HEK293 (cell line): Measurements from ENCODE around the gene GREM2.

ENCODE experiments used
- CTCF ChIA-PET: fragments of 350-600 bp; formaldehyde crosslinking; extraction: SDS; loops from one replicate; lab custom pipeline; 2021; ENCODE audit warnings: antibody characterized with exemption; lab: Yijun Ruan, JAX
- POLR2A ChIA-PET: fragments of 300-600 bp; formaldehyde crosslinking; extraction: SDS; loops from one replicate; lab custom pipeline; 2020; ENCODE audit warnings: antibody characterized with exemption, inconsistent platforms; lab: Yijun Ruan, JAX
- H3K27ac ChIP-seq: fragments of 200-500 bp; sonication (Bioruptor generic); 2 replicates; pipeline ENCODE4 v1.5.1; 2014; ENCODE audit warnings: low read depth, low read length, control low read depth, inconsistent platforms; ENCODE audit errors: extremely low read depth
- H3K36me3 ChIP-seq, 2 experiments: fragments of 200-500 bp in 1 of 2; sonication (Bioruptor generic) in 1 of 2; 1 replicate in 1 of 2; 2 replicates in 1 of 2; pipeline ENCODE4 v1.5.1; 2014 to 2017; ENCODE audit warnings: inconsistent platforms in 2 of 2, low read length in 2 of 2; ENCODE audit not compliant: control insufficient read depth in 2 of 2, insufficient read depth in 1 of 2
- H3K4me1 ChIP-seq: fragments of 200-500 bp; sonication (Bioruptor generic); 2 replicates; pipeline ENCODE4 v1.5.1; 2014; ENCODE audit warnings: mild to moderate bottlenecking, low read length, inconsistent platforms; ENCODE audit not compliant: control insufficient read depth, insufficient read depth
- H3K4me3 ChIP-seq: 2 replicates; pipeline ENCODE4 v1.5.1; 2011; ENCODE audit warnings: low read depth, mild to moderate bottlenecking, control low read depth, low read length, moderate library complexity
- H3K9me3 ChIP-seq: fragments of 200-500 bp; sonication (Bioruptor generic); 2 replicates; pipeline ENCODE4 v1.5.1; 2014; ENCODE audit warnings: low read depth, low read length, inconsistent platforms; ENCODE audit not compliant: control insufficient read depth, insufficient read depth
- CTCF ChIP-seq: fragments of 450-650 bp; formaldehyde crosslinking; IDR thresholded peaks from 2 replicates; pipeline ENCODE4 v1.5.1; 2016; ENCODE audit warnings: missing biosample characterization, missing genetic modification characterization
- ELK4 ChIP-seq: IDR thresholded peaks from 2 replicates; pipeline ENCODE4 v1.6.1; 2011; ENCODE audit warnings: mild to moderate bottlenecking, low read depth, low read length, borderline replicate concordance
- GLIS2 ChIP-seq: fragments of 450-650 bp; formaldehyde crosslinking; IDR thresholded peaks from 2 replicates; pipeline ENCODE4 v1.5.1; 2016; ENCODE audit warnings: missing biosample characterization, missing genetic modification characterization
- HOXD13 ChIP-seq: sonication (generic); formaldehyde crosslinking; IDR thresholded peaks from 2 replicates; pipeline ENCODE4 v1.8.0; 2022; ENCODE audit warnings: missing genetic modification reagents, borderline replicate concordance
- KLF16 ChIP-seq: fragments of 450-650 bp; formaldehyde crosslinking; IDR thresholded peaks from 2 replicates; pipeline ENCODE4 v1.5.1; 2017; ENCODE audit warnings: missing biosample characterization, missing genetic modification characterization
- PBX3 ChIP-seq: sonication (generic); formaldehyde crosslinking; IDR thresholded peaks from 2 replicates; pipeline ENCODE4 v1.8.1; 2022; ENCODE audit warnings: mild to moderate bottlenecking, moderate library complexity, missing genetic modification reagents
- SCRT1 ChIP-seq: fragments of 450-650 bp; formaldehyde crosslinking; IDR thresholded peaks from 2 replicates; pipeline ENCODE4 v1.5.1; 2016; ENCODE audit warnings: missing biosample characterization, missing genetic modification characterization, borderline replicate concordance
- YY2 ChIP-seq: fragments of 450-650 bp; formaldehyde crosslinking; IDR thresholded peaks from 2 replicates; pipeline ENCODE4 v1.5.1; 2016; ENCODE audit warnings: missing biosample characterization, missing genetic modification characterization
- ZBTB44 ChIP-seq: fragments of 450-650 bp; IDR thresholded peaks from 2 replicates; pipeline ENCODE4 v1.5.1; 2018; ENCODE audit warnings: missing biosample characterization, mild to moderate bottlenecking, missing genetic modification characterization
- ZBTB49 ChIP-seq: fragments of 450-650 bp; formaldehyde crosslinking; IDR thresholded peaks from 2 replicates; pipeline ENCODE4 v1.5.1; 2016; ENCODE audit warnings: missing biosample characterization, missing genetic modification characterization, low read depth
- ZEB2 ChIP-seq: fragments of 450-650 bp; formaldehyde crosslinking; IDR thresholded peaks from 2 replicates; pipeline ENCODE4 v1.5.1; 2016; ENCODE audit warnings: missing biosample characterization, missing genetic modification characterization
- ZNF133 ChIP-seq: fragments of 450-650 bp; formaldehyde crosslinking; IDR thresholded peaks from 2 replicates; pipeline ENCODE4 v1.5.1; 2016; ENCODE audit warnings: missing biosample characterization, missing genetic modification characterization
- ZNF174 ChIP-seq: fragments of 450-650 bp; formaldehyde crosslinking; IDR thresholded peaks from 2 replicates; pipeline ENCODE4 v1.5.0; 2017; ENCODE audit warnings: missing biosample characterization, mild to moderate bottlenecking, missing genetic modification characterization
- ZNF202 ChIP-seq: fragments of 450-650 bp; formaldehyde crosslinking; IDR thresholded peaks from 2 replicates; pipeline ENCODE4 v1.5.1; 2016; ENCODE audit warnings: missing biosample characterization, missing genetic modification characterization, borderline replicate concordance
- ZNF211 ChIP-seq: fragments of 450-650 bp; formaldehyde crosslinking; IDR thresholded peaks from 2 replicates; pipeline ENCODE4 v1.5.1; 2016; ENCODE audit warnings: low read depth, missing biosample characterization, missing genetic modification characterization
- ZNF239 ChIP-seq: fragments of 450-650 bp; formaldehyde crosslinking; IDR thresholded peaks from 2 replicates; pipeline ENCODE4 v1.5.1; 2016; ENCODE audit warnings: missing biosample characterization, missing genetic modification characterization
- ZNF274 ChIP-seq, 2 experiments: fragments of 200-500 bp in 1 of 2; fragments of 450-650 bp in 1 of 2; sonication (Bioruptor generic) in 1 of 2; formaldehyde crosslinking in 1 of 2; IDR thresholded peaks; 2 replicates each; pipeline versions ENCODE4 v1.5.1 to v1.6.1; 2014 to 2016; ENCODE audit warnings: borderline replicate concordance in 1 of 2, inconsistent platforms in 1 of 2, low read length in 1 of 2, missing biosample characterization in 1 of 2, missing genetic modification characterization in 1 of 2
- ZNF341 ChIP-seq: fragments of 450-650 bp; formaldehyde crosslinking; IDR thresholded peaks from 2 replicates; pipeline ENCODE4; 2016; ENCODE audit warnings: low read depth, missing biosample characterization, missing genetic modification characterization
- ZNF501 ChIP-seq: fragments of 450-650 bp; formaldehyde crosslinking; IDR thresholded peaks from 2 replicates; pipeline ENCODE4 v1.5.1; 2016; ENCODE audit warnings: missing biosample characterization, missing genetic modification characterization
- ZNF548 ChIP-seq: fragments of 450-650 bp; formaldehyde crosslinking; IDR thresholded peaks from 2 replicates; pipeline ENCODE4 v1.5.1; 2016; ENCODE audit warnings: missing biosample characterization, missing genetic modification characterization
- ZNF571 ChIP-seq: fragments of 450-650 bp; formaldehyde crosslinking; IDR thresholded peaks from 2 replicates; pipeline ENCODE4 v1.5.0; 2017; ENCODE audit warnings: missing biosample characterization, missing genetic modification characterization
- ZNF660 ChIP-seq: fragments of 450-650 bp; IDR thresholded peaks from 2 replicates; pipeline ENCODE4 v1.5.1; 2018; ENCODE audit warnings: missing biosample characterization, mild to moderate bottlenecking, missing genetic modification characterization
- ZNF664 ChIP-seq: fragments of 450-650 bp; formaldehyde crosslinking; IDR thresholded peaks from 2 replicates; pipeline ENCODE4 v1.5.1; 2016; ENCODE audit warnings: missing biosample characterization, missing genetic modification characterization
- ZNF701 ChIP-seq: fragments of 450-650 bp; formaldehyde crosslinking; IDR thresholded peaks from 2 replicates; pipeline ENCODE4 v1.5.1; 2016; ENCODE audit warnings: missing biosample characterization, missing genetic modification characterization
- ZNF785 ChIP-seq: fragments of 450-650 bp; formaldehyde crosslinking; IDR thresholded peaks from 2 replicates; pipeline ENCODE4 v1.5.1; 2016; ENCODE audit warnings: missing biosample characterization, missing genetic modification characterization
- ZSCAN30 ChIP-seq: fragments of 450-650 bp; IDR thresholded peaks from 2 replicates; pipeline ENCODE4 v1.5.1; 2018; ENCODE audit warnings: missing biosample characterization, mild to moderate bottlenecking, missing genetic modification characterization, moderate library complexity

Gene GREM2

GRCh38 chr1:240567066-240567465 is 44.9 kb downstream of the GREM2 start:
- POLR2A ChIA-PET, result no interaction called here
- H3K36me3 ChIP-seq, result peaks cover 0 to 4% of the 10 kb centered on the region in 2 experiments; a peak in 1 of 3 replicates
- no peak overlapping the region for H3K27ac ChIP-seq
- TF ChIP-seq ZEB2 (tag by site-specific recombination) (no peak), ZNF133 (tag by site-specific recombination) (peak; percentile 92)
- TF ChIP-seq, all 188 proteins: peak for 1
- peaks cover 4% of the 10 kb centered on the region; the same call in 1 of the 2 replicates for H3K4me1 ChIP-seq
- no peaks in the 10 kb centered on the region for H3K9me3 ChIP-seq
- CTCF ChIA-PET, result interaction anchor here (0.7 kb wide), 1 partner anchor 1507 kb away, joined by 4 read pairs; no protein-coding TSS in a partner anchor
- no peak overlapping the region for H3K4me3 ChIP-seq

GRCh38 chr1:240562779-240563178 is 49.2 kb downstream of the GREM2 start:
- Histone ChIP-seq H3K4me3 (no peak overlapping the region), H3K27ac (no peak overlapping the region), H3K4me1 (peaks cover 10% of the 10 kb centered on the region; the same call in 1 of the 2 replicates), H3K36me3 (peaks cover 0 to 4% of the 10 kb centered on the region in 2 experiments; a peak in 1 of 3 replicates), H3K9me3 (no peaks in the 10 kb centered on the region)
- POLR2A ChIA-PET, result no interaction called here
- CTCF ChIA-PET, result no interaction called here
- TF ChIP-seq CTCF (tag by site-specific recombination) (no peak), SCRT1 (tag by site-specific recombination) (no peak), YY2 (tag by site-specific recombination) (peak; percentile 48), ZNF174 (tag by site-specific recombination) (no peak), KLF16 (tag by site-specific recombination) (no peak), ZBTB44 (no peak), ZSCAN30 (tag by site-specific recombination) (no peak), ZNF664 (tag by site-specific recombination) (no peak), ZNF501 (no peak), ZBTB49 (tag by site-specific recombination) (no peak), ELK4 (no peak), ZNF571 (tag by site-specific recombination) (no peak), ZNF785 (tag by site-specific recombination) (no peak; the same call in none of the 2 replicates), ZNF548 (tag by site-specific recombination) (no peak; the same call in 1 of the 2 replicates), ZNF701 (tag by site-specific recombination) (no peak), HOXD13 (no peak), ZNF239 (peak; percentile 86; the same call in 1 of the 2 replicates), ZNF211 (tag by site-specific recombination) (no peak; the same call in 1 of the 2 replicates), ZNF202 (tag by site-specific recombination) (no peak), PBX3 (no peak), ZNF341 (tag by site-specific recombination) (no peak), ZNF274 (IDR thresholded peaks at IDR 0.05; ENCODE audit: low read length) (no peak), ZNF274 (tag by site-specific recombination; IDR thresholded peaks at IDR 0.05; ENCODE audit: borderline replicate concordance) (peak; percentile 85), ZNF660 (no peak), ZEB2 (tag by site-specific recombination) (no peak), GLIS2 (tag by site-specific recombination) (no peak)
